Gastroesophageal sphincter (tissue), 4 donors: ENCODE results near the gene PARP12. TPM values are rescaled to one million over a fixed set of nuclear protein-coding genes. Genes with fewer than 3 reads are reported as not detected.

Experiments
- ATAC-seq: fragments of 150-250 bp; one replicate; pipeline ENCODE4 v1.9.1; 2016; ENCODE audit warnings: mild to moderate bottlenecking, moderate library complexity
- H3K27ac ChIP-seq, 4 donors: fragments of 200-600 bp; sonication (generic) in 3 of 4; 1 replicate in 3 of 4; 2 replicates in 1 of 4; pipeline ENCODE4 v1.5.1; 2016 to 2019
- H3K27me3 ChIP-seq: fragments of 200-600 bp; sonication (generic); one replicate; pipeline ENCODE4 v1.5.1; 2019
- H3K36me3 ChIP-seq, 2 donors: fragments of 200-600 bp; sonication (generic); one replicate each; pipeline ENCODE4 v1.5.1; 2019; ENCODE audit warnings: control low read depth in 1 of 2
- H3K4me1 ChIP-seq, 3 donors: fragments of 200-600 bp; sonication (generic); 1 replicate in 2 of 3; 2 replicates in 1 of 3; pipeline ENCODE4 v1.5.1; 2016 to 2019; ENCODE audit warnings: control low read depth in 2 of 3
- H3K4me3 ChIP-seq, 2 donors: fragments of 200-600 bp; sonication (generic); one replicate each; pipeline ENCODE4 v1.5.1; 2019; ENCODE audit warnings: mild to moderate bottlenecking in 1 of 2, moderate library complexity in 1 of 2
- H3K9me3 ChIP-seq, 3 donors: fragments of 200-600 bp; sonication (generic); one replicate each; pipeline ENCODE4 v1.5.1; 2017 to 2019; ENCODE audit warnings: control low read depth in 2 of 3
- CTCF ChIP-seq, 4 experiments: fragments of 200-600 bp in 2 of 4; fragments of 450-650 bp in 2 of 4; sonication (generic) in 1 of 4; IDR thresholded peaks; one replicate each; pipeline ENCODE4 v1.5.1; 2017 to 2019; ENCODE audit warnings: antibody characterized with exemption in 4 of 4, mild to moderate bottlenecking in 2 of 4, moderate library complexity in 2 of 4
- EP300 ChIP-seq: sonication (generic); formaldehyde crosslinking; IDR thresholded peaks from one replicate; pipeline ENCODE4 v1.6.1; 2017; ENCODE audit warnings: antibody characterized with exemption, mild to moderate bottlenecking
- POLR2A ChIP-seq, 2 donors: fragments of 450-650 bp; IDR thresholded peaks; one replicate each; pipeline ENCODE4 v1.6.1; 2017; ENCODE audit warnings: antibody characterized with exemption in 2 of 2, mild to moderate bottlenecking in 2 of 2, moderate library complexity in 1 of 2
- POLR2AphosphoS5 ChIP-seq: sonication (generic); formaldehyde crosslinking; IDR thresholded peaks from one replicate; pipeline ENCODE4 v1.6.1; 2017; ENCODE audit warnings: antibody characterized with exemption
- WGBS, 2 donors: methylation state at CpG; one replicate each; pipeline ENCODE4 v1.1.5; 2018; ENCODE audit warnings: low coverage in 1 of 2; 5-methylcytosine and 5-hydroxymethylcytosine counted together
- total RNA-seq, 4 donors: library from RNA; depleted of rRNA; stranded (reverse); fragments of >200 nt; gene quantifications; one replicate each; pipeline ENCODE4 v1.1.0, GENCODE V29; 2016

PARP12 gene
- total RNA-seq, 4 donors from 2014 or later, result 11.9 to 35.6 (median 18.1) TPM

- no peaks in the 10 kb centered on the region for H3K27me3 ChIP-seq
- no peak overlapping the region for H3K27ac ChIP-seq
- H3K4me1 ChIP-seq, result no peaks in the 10 kb centered on the region
- H3K4me3 ChIP-seq, result no peak overlapping the region
- peaks cover 0 to 94% of the 10 kb centered on the region in 2 donors for H3K36me3 ChIP-seq
- TF ChIP-seq POLR2AphosphoS5 (no peak), CTCF (IDR thresholded peaks at IDR 0.05) (no peak), EP300 (no peak), POLR2A (IDR thresholded peaks at IDR 0.05) (no peak)
- no peaks in the 10 kb centered on the region for H3K9me3 ChIP-seq
- ATAC-seq, result no peak
- 95% methylated on average over 4 of the region's 12 CpGs; no CpG with 5 or more reads in 1 of the 2 donors for WGBS, 2 donors
These were observed 22.9 kb downstream of the PARP12 start for GRCh38 chr7:140039896-140040295.

DNA sequence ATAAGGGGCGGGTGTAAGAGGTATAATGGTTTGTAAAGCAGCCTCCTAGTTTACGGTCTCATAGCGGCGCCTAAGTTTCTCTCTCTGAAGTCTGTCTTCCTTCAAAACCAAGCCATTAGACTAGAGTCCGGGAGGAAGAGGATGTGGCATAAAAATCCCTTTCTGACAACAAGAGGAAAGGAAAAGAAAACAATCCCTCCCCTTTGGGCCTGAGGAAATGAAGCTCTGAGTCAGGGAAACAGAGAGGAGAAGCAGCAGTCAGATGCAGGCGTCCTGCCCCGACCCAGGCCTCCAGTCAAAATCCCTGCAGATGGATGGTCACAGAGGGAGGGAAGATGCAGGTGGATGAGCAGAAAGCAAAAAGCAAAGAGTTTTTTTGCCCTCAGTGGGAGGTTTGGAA lies 23.7 kb downstream of the PARP12 start:
- TF ChIP-seq POLR2AphosphoS5 (no peak), POLR2A (IDR thresholded peaks at IDR 0.05) (no peak), CTCF (IDR thresholded peaks at IDR 0.05) (no peak), EP300 (no peak)
- ATAC-seq, result no peak
- H3K4me3 ChIP-seq, result no peak overlapping the region
- no peaks in the 10 kb centered on the region for H3K27me3 ChIP-seq
- H3K9me3 ChIP-seq, result no peaks in the 10 kb centered on the region
- H3K27ac ChIP-seq, result no peak overlapping the region
- peaks cover 0 to 92% of the 10 kb centered on the region in 2 donors for H3K36me3 ChIP-seq
- WGBS, 2 donors, result 63 to 83% methylated on average over 6 to 7 of the region's 7 CpGs
- H3K4me1 ChIP-seq, result no peaks in the 10 kb centered on the region

GRCh38 chr7:140036224-140036962 lies 26.4 kb downstream of the PARP12 start:
- Histone ChIP-seq H3K36me3 (peaks cover 4 to 92% of the 10 kb centered on the region in 2 donors), H3K9me3 (no peaks in the 10 kb centered on the region), H3K4me3 (no peak overlapping the region), H3K27me3 (no peaks in the 10 kb centered on the region), H3K27ac (no peak overlapping the region), H3K4me1 (no peaks in the 10 kb centered on the region)
- WGBS, 2 donors, result 74 to 89% methylated on average over 3 to 5 of the region's 11 CpGs
- no peak for ATAC-seq
- TF ChIP-seq POLR2A (IDR thresholded peaks at IDR 0.05) (no peak), POLR2AphosphoS5 (no peak), CTCF (IDR thresholded peaks at IDR 0.05) (no peak), EP300 (no peak)

- TF ChIP-seq POLR2AphosphoS5, result no peak
- no peak for TF ChIP-seq CTCF (IDR thresholded peaks at IDR 0.05)
- TF ChIP-seq POLR2A (IDR thresholded peaks at IDR 0.05), result no peak
- TF ChIP-seq EP300, result no peak
- H3K27me3 ChIP-seq, result no peaks in the 10 kb centered on the region
- WGBS, 2 donors, result 63 to 77% methylated on average over 2 to 5 of the region's 7 CpGs
- no peak for ATAC-seq
- H3K27ac ChIP-seq, result no peak overlapping the region
- H3K4me1 ChIP-seq, result no peaks in the 10 kb centered on the region
- peaks cover 4 to 92% of the 10 kb centered on the region in 2 donors for H3K36me3 ChIP-seq
- no peak overlapping the region for H3K4me3 ChIP-seq
- no peaks in the 10 kb centered on the region for H3K9me3 ChIP-seq
These were observed 27.1 kb downstream of the PARP12 start for GRCh38 chr7:140035400-140036223.
